Esophagus muscularis mucosa (tissue), 4 donors: Measurements from ENCODE around the gene GBA2.
A peak's percentile ranks its signal among the peaks of the same experiment; 100 is the strongest.

Experiments used
- CTCF ChIP-seq, 3 experiments: fragments of 200-600 bp in 2 of 3; fragments of 450-650 bp in 1 of 3; sonication (generic) in 2 of 3; IDR thresholded peaks; one replicate each; pipeline ENCODE4 v1.5.1; 2017 to 2019; ENCODE audit warnings: antibody characterized with exemption in 3 of 3, mild to moderate bottlenecking in 2 of 3, moderate library complexity in 1 of 3
- EP300 ChIP-seq: sonication (generic); formaldehyde crosslinking; IDR thresholded peaks from one replicate; pipeline ENCODE4 v1.6.1; 2017; ENCODE audit warnings: antibody characterized with exemption
- POLR2A ChIP-seq: fragments of 450-650 bp; IDR thresholded peaks from one replicate; pipeline ENCODE4 v1.6.1; 2017; ENCODE audit warnings: antibody characterized with exemption, moderate library complexity, mild to moderate bottlenecking, low read depth
- POLR2AphosphoS5 ChIP-seq, 2 donors: sonication (generic); formaldehyde crosslinking; IDR thresholded peaks; one replicate each; pipeline ENCODE4 v1.6.1; 2017; ENCODE audit warnings: antibody characterized with exemption in 2 of 2

GRCh38 chr9:35716230-35716629 lies 32.8 kb downstream of the GBA2 start:
- TF ChIP-seq CTCF (IDR thresholded peaks at IDR 0.05) (peak in 2 of 3 experiments; percentile 42 to 52), POLR2AphosphoS5 (IDR thresholded peaks at IDR 0.05) (peak; percentile 56 to 57), POLR2A (no peak), EP300 (no peak)
